T-helper 9 cell (primary cell): ENCODE data around the gene RABL2A.
A peak's percentile ranks its signal among the peaks of the same experiment; 100 is the strongest.
"Not testable (repeated sequence)": the region's sequence is repeated elsewhere in the genome, so short reads cannot be mapped to it uniquely, and the experiment has no call there.

Experiments used
- DNase-seq: peaks from one replicate; pipeline ENCODE4 v3.0.0-alpha.2; 2020
- total RNA-seq, 2 donors: gene quantifications; one replicate each; lab custom pipeline; 2026; lab: John Stamatoyannopoulos, UW

RABL2A gene
- total RNA-seq: 4.1 to 6.3 reads per million in 2 donors

GRCh38 chr2:113626616-113627330 lies at the start of gene RABL2A:
RABL2A (plus strand) TSS chr2:113627266; CDS start chr2:113628607, 1,341 bp downstream.
- DNase-seq: peak; percentile 79

- DNase-seq: not testable (repeated sequence)
Measured at GRCh38 chr2:113578508-113578907, 48.6 kb upstream of the RABL2A start.

GRCh38 chr2:113582473-113582872 lies 44.6 kb upstream of the RABL2A start:
- not testable (repeated sequence) for DNase-seq

GRCh38 chr2:113583521-113584225 lies 43.4 kb upstream of the RABL2A start:
- peak; percentile 73 for DNase-seq

GRCh38 chr2:113584311-113585092 lies 42.6 kb upstream of the RABL2A start:
- DNase-seq: not testable (repeated sequence)

- peak; percentile 43 for DNase-seq
Measured at GRCh38 chr2:113587201-113587600, 39.9 kb upstream of the RABL2A start.

GRCh38 chr2:113589591-113589990 lies 37.5 kb upstream of the RABL2A start:
- not testable (repeated sequence) for DNase-seq

- DNase-seq: not testable (repeated sequence)
Measured at GRCh38 chr2:113591926-113592325, 35.1 kb upstream of the RABL2A start.

GRCh38 chr2:113593280-113593679 lies 33.8 kb upstream of the RABL2A start:
- not testable (repeated sequence) for DNase-seq

- DNase-seq: not testable (repeated sequence)
Measured at GRCh38 chr2:113595725-113596124, 31.3 kb upstream of the RABL2A start.

- DNase-seq: not testable (repeated sequence)
Measured at GRCh38 chr2:113597164-113597563, 29.9 kb upstream of the RABL2A start.

- not testable (repeated sequence) for DNase-seq
Measured at GRCh38 chr2:113597572-113597971, 29.5 kb upstream of the RABL2A start.

- DNase-seq: not testable (repeated sequence)
Measured at GRCh38 chr2:113598180-113598579, 28.9 kb upstream of the RABL2A start.

GRCh38 chr2:113598738-113599137 lies 28.3 kb upstream of the RABL2A start:
- not testable (repeated sequence) for DNase-seq

GRCh38 chr2:113599208-113599607 lies 27.9 kb upstream of the RABL2A start:
- not testable (repeated sequence) for DNase-seq

GRCh38 chr2:113602040-113602769 lies 24.9 kb upstream of the RABL2A start:
- DNase-seq: peak; percentile 36

- no peak for DNase-seq
Measured at GRCh38 chr2:113602869-113603466, 24.1 kb upstream of the RABL2A start.

GRCh38 chr2:113603467-113604084 lies 23.5 kb upstream of the RABL2A start:
- DNase-seq: peak; percentile 78

GRCh38 chr2:113604085-113604477 lies 23.0 kb upstream of the RABL2A start:
- DNase-seq: peak; percentile 82

- DNase-seq: not testable (repeated sequence)
Measured at GRCh38 chr2:113604661-113605060, 22.4 kb upstream of the RABL2A start.

GRCh38 chr2:113606036-113606435 lies 21.0 kb upstream of the RABL2A start:
- DNase-seq: not testable (repeated sequence)
